ENCODE results near the gene IGFBPL1. TPM values are rescaled to one million over a fixed set of nuclear protein-coding genes. Genes with fewer than 3 reads are reported as not detected.

IGFBPL1 gene
- total and polyA plus RNA-seq, 12 donors, result not detected

DNA sequence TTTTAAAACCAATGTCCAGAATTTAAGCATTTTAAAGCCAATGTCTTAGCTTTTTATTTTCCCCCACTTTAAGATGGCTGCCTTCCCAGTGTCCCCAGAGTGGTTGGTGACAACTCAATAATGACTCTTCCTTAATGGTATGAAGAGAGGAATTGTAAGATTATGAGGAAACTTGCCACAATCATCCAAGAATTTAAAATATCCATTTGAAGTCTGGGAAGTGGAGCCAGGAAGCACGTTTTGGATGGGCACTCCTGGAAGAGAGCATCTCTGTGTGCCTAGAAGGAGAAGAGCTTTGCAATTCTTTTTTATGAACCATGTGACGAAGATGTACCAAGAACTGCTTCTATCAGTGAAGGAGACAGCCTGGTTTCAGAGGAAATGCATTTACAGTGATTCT is 11.3 kb upstream of the IGFBPL1 start:
- Histone ChIP-seq H3K4me1 (peaks cover 0 to 5% (median 0%) of the 10 kb centered on the region in 9 donors), H3K27ac (no peak overlapping the region), H3K9me3 (no peaks in the 10 kb centered on the region), H3K27me3 (peaks cover 0 to 36% (median 4%) of the 10 kb centered on the region in 7 donors), H3K4me3 (no peak overlapping the region), H3K36me3 (no peaks in the 10 kb centered on the region)
- WGBS, 2 donors, result 67 to 70% methylated on average over 2 of the region's 2 CpGs
- DNase-seq, result no peak
- no peak for ATAC-seq
- intact Hi-C loops (cut with DNase I), result loop anchor here in 1 of 10 donors (10.0 kb wide), 1 partner anchor 951 kb away; the partner anchor contains the start of gene POLR1E
- TF ChIP-seq, protein P1, sequence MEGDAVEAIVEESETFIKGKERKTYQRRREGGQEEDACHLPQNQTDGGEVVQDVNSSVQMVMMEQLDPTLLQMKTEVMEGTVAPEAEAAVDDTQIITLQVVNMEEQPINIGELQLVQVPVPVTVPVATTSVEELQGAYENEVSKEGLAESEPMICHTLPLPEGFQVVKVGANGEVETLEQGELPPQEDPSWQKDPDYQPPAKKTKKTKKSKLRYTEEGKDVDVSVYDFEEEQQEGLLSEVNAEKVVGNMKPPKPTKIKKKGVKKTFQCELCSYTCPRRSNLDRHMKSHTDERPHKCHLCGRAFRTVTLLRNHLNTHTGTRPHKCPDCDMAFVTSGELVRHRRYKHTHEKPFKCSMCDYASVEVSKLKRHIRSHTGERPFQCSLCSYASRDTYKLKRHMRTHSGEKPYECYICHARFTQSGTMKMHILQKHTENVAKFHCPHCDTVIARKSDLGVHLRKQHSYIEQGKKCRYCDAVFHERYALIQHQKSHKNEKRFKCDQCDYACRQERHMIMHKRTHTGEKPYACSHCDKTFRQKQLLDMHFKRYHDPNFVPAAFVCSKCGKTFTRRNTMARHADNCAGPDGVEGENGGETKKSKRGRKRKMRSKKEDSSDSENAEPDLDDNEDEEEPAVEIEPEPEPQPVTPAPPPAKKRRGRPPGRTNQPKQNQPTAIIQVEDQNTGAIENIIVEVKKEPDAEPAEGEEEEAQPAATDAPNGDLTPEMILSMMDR (IDR thresholded peaks at IDR 0.05), result no peak

DNA sequence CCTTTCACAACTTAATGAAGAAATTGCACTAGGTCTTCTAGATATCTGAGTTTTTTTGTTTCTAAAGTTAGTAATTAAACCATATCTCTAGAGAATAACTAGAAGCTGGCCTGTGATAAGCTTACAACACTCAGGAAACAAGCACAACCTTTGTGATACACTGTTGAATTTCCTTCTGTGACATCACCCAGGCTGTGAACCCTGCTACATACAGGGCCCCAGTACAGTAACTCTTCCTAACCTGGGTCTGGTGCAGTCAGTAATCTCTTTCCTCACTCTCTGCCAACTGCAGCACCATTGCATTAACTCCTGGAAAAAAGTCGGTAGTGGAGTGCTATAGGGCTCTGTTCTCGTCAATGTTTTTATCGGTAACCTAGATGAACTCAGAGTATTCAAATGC is 10.6 kb upstream of the IGFBPL1 start:
- intact Hi-C loops (cut with DNase I), result loop anchor here in 1 of 10 donors (10.0 kb wide), 1 partner anchor 950 kb away; the partner anchor contains the start of gene POLR1E
- 62 to 63% methylated on average over 3 of the region's 3 CpGs for WGBS, 2 donors
- H3K4me3 ChIP-seq, result no peak overlapping the region
- peaks cover 0 to 5% (median 0%) of the 10 kb centered on the region in 9 donors for H3K4me1 ChIP-seq
- ATAC-seq (no peak), DNase-seq (no peak)
- peaks cover 0 to 30% (median 6%) of the 10 kb centered on the region in 7 donors for H3K27me3 ChIP-seq
- no peak overlapping the region for H3K27ac ChIP-seq
- TF ChIP-seq, protein P1 (IDR thresholded peaks at IDR 0.05), result no peak
- no peaks in the 10 kb centered on the region for H3K36me3 ChIP-seq
- H3K9me3 ChIP-seq, result no peaks in the 10 kb centered on the region

DNA sequence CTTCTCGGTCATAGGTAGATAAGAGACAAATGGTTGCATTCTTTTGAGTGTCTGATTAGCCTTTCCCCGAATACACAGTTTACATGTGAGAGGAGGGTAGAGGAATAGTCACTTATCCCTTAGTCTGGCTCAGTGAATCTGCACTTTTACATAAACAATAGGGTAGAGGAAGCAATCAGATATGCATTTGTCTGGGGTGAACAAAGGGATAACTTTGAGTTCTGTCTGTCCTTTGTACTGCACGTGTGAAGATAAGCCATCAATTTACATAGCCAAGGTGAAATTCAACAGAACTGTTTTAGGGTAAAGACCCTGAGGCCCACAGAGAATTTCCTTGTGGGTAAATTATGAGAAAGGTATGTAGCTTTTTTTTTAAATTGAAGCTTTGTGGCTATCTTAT is 10.1 kb upstream of the IGFBPL1 start:
- ATAC-seq (no peak), DNase-seq (no peak)
- peaks cover 0 to 25% (median 4%) of the 10 kb centered on the region in 7 donors for H3K27me3 ChIP-seq
- no peak overlapping the region for H3K4me3 ChIP-seq
- H3K9me3 ChIP-seq, result no peaks in the 10 kb centered on the region
- no peak overlapping the region for H3K27ac ChIP-seq
- intact Hi-C loops (cut with DNase I), result loop anchor here in 1 of 10 donors (10.0 kb wide), 1 partner anchor 950 kb away; the partner anchor contains the start of gene POLR1E
- H3K4me1 ChIP-seq, result peaks cover 0 to 5% (median 0%) of the 10 kb centered on the region in 9 donors
- TF ChIP-seq, protein P1 (IDR thresholded peaks at IDR 0.05), result no peak
- no peaks in the 10 kb centered on the region for H3K36me3 ChIP-seq
- 49 to 51% methylated on average over 3 of the region's 3 CpGs for WGBS, 2 donors

DNA sequence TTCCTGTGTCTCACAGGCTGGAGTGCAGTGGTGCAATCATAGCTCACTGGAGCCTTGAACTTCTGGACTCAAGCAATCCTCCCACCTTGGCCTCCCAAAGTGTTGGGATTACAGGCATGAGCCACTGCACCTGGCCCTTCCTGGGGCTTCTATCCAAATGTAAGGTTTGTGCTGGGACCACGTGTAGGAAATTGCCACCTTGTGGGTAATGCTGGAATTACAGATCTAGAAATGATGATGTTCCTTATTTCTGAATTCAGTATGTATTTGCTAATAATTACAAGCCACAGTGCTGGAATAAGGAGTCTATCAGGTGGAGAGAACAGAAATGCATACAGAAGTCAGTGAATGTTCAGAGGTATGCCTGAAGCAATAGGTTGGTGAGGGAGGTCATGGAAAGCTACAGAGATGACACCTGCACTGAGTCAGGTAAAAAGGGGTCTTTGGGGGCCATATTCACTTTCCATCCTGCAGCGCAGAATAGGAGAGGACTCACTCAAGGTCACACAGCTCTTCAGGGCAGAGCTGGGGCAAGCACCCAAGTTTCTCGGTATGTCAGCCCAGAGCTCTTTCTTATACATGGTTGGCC is 8.8 kb upstream of the IGFBPL1 start:
- peaks cover 0 to 26% (median 14%) of the 10 kb centered on the region in 7 donors for H3K27me3 ChIP-seq
- TF ChIP-seq, protein P1 (IDR thresholded peaks at IDR 0.05), result peak; percentile 27 to 65 (median 57)
- ATAC-seq (peak in 3 of 8 donors; percentile 11 to 54 (median 22)), DNase-seq (no peak)
- H3K9me3 ChIP-seq, result no peaks in the 10 kb centered on the region
- intact Hi-C loops (cut with DNase I), result loop anchor here in 1 of 10 donors (10.0 kb wide), 1 partner anchor 948 kb away; the partner anchor contains the start of gene POLR1E
- H3K4me3 ChIP-seq, result no peak overlapping the region
- H3K36me3 ChIP-seq, result no peaks in the 10 kb centered on the region
- H3K4me1 ChIP-seq, result peaks cover 0 to 5% (median 0%) of the 10 kb centered on the region in 9 donors
- WGBS, 2 donors, result 27 to 30% methylated on average over 3 of the region's 3 CpGs
- no peak overlapping the region for H3K27ac ChIP-seq
